Upper lobe of left lung (tissue), 4 donors: ENCODE results near the gene CDKN1C.

ENCODE experiments used
- POLR2A ChIP-seq, 4 donors: fragments of 450-650 bp; IDR thresholded peaks; one replicate each; pipeline ENCODE4 v1.5.1; 2016 to 2017; ENCODE audit warnings: antibody characterized with exemption in 4 of 4, mild to moderate bottlenecking in 2 of 4
- TF ChIP-seq, protein P1 (sequence below), 6 experiments: fragments of 450-650 bp in 4 of 6; fragments of 200-600 bp in 2 of 6; sonication (generic) in 2 of 6; IDR thresholded peaks; one replicate each; pipeline ENCODE4 v1.5.1; 2016 to 2019; ENCODE audit warnings: antibody characterized with exemption in 6 of 6

DNA sequence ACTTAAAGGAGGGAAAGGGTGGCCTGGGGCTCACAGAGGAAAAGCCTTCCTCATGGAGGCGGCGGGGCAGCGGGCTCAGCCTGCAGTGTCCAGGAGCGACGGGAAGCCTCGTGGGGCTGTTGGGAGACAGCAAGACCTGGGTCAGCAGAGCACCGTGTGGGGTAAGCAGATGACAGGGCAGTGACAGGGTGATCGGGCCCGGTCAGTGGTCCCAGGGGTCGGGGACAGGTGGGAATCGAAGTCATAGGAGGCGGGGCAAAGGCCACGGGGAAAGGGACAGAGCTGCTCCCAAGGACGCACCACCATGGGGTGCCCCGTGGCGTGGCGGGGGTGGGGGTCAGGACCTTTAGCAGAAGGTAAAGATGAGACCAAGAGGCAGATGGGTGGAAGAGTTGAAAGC, 49.8 kb downstream of the CDKN1C start:
- TF ChIP-seq, protein P1, sequence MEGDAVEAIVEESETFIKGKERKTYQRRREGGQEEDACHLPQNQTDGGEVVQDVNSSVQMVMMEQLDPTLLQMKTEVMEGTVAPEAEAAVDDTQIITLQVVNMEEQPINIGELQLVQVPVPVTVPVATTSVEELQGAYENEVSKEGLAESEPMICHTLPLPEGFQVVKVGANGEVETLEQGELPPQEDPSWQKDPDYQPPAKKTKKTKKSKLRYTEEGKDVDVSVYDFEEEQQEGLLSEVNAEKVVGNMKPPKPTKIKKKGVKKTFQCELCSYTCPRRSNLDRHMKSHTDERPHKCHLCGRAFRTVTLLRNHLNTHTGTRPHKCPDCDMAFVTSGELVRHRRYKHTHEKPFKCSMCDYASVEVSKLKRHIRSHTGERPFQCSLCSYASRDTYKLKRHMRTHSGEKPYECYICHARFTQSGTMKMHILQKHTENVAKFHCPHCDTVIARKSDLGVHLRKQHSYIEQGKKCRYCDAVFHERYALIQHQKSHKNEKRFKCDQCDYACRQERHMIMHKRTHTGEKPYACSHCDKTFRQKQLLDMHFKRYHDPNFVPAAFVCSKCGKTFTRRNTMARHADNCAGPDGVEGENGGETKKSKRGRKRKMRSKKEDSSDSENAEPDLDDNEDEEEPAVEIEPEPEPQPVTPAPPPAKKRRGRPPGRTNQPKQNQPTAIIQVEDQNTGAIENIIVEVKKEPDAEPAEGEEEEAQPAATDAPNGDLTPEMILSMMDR (IDR thresholded peaks at IDR 0.05): no peak
- TF ChIP-seq POLR2A (IDR thresholded peaks at IDR 0.05): no peak
